Rectal smooth muscle tissue (tissue), 1 donor: ENCODE data around the gene SERPINE2.

Experiments
- H3K27ac ChIP-seq: one replicate; pipeline ENCODE4 v1.7.0; 2013; ENCODE audit warnings: low read depth, low read length, inconsistent platforms
- H3K27me3 ChIP-seq: one replicate; pipeline ENCODE4 v1.7.0; 2013; ENCODE audit warnings: low read length; ENCODE audit not compliant: control insufficient read depth, insufficient read depth
- H3K36me3 ChIP-seq: one replicate; pipeline ENCODE4 v1.7.0; 2013; ENCODE audit warnings: low read length; ENCODE audit not compliant: control insufficient read depth, insufficient read depth
- H3K4me1 ChIP-seq: one replicate; pipeline ENCODE4 v1.7.0; 2013; ENCODE audit warnings: low read length; ENCODE audit not compliant: control insufficient read depth, insufficient read depth
- H3K4me3 ChIP-seq: one replicate; pipeline ENCODE4 v1.7.0; 2013; ENCODE audit warnings: low read length
- H3K9ac ChIP-seq: one replicate; pipeline ENCODE4 v1.7.0; 2013; ENCODE audit warnings: low read length

The SERPINE2 gene

GRCh38 chr2:224038830-224039079 is 331 bp downstream of the SERPINE2 start:
- Histone ChIP-seq H3K4me3 (peak overlapping the region; percentile 59), H3K4me1 (no peaks in the 10 kb centered on the region), H3K9ac (no peak overlapping the region), H3K27me3 (peaks cover 4% of the 10 kb centered on the region), H3K27ac (no peak overlapping the region), H3K36me3 (no peaks in the 10 kb centered on the region)

GRCh38 chr2:224038049-224038829 is 847 bp downstream of the SERPINE2 start:
- Histone ChIP-seq H3K9ac (no peak overlapping the region), H3K4me3 (peak overlapping the region; percentile 59), H3K36me3 (no peaks in the 10 kb centered on the region), H3K27me3 (peaks cover 4% of the 10 kb centered on the region), H3K27ac (no peak overlapping the region), H3K4me1 (no peaks in the 10 kb centered on the region)

- Histone ChIP-seq H3K36me3 (no peaks in the 10 kb centered on the region), H3K27me3 (peaks cover 4% of the 10 kb centered on the region), H3K27ac (no peak overlapping the region), H3K4me3 (no peak overlapping the region), H3K9ac (no peak overlapping the region), H3K4me1 (no peaks in the 10 kb centered on the region)
These were observed 2.2 kb downstream of the SERPINE2 start for GRCh38 chr2:224036731-224037361.

- Histone ChIP-seq H3K36me3 (no peaks in the 10 kb centered on the region), H3K27ac (no peak overlapping the region), H3K27me3 (peaks cover 4% of the 10 kb centered on the region), H3K9ac (no peak overlapping the region), H3K4me3 (no peak overlapping the region), H3K4me1 (no peaks in the 10 kb centered on the region)
These were observed 5.1 kb downstream of the SERPINE2 start for GRCh38 chr2:224034017-224034416.

- Histone ChIP-seq H3K4me1 (no peaks in the 10 kb centered on the region), H3K27ac (no peak overlapping the region), H3K4me3 (no peak overlapping the region), H3K27me3 (peaks cover 4% of the 10 kb centered on the region), H3K9ac (no peak overlapping the region), H3K36me3 (no peaks in the 10 kb centered on the region)
These were observed 5.5 kb downstream of the SERPINE2 start for GRCh38 chr2:224033601-224034000.

- Histone ChIP-seq H3K4me3 (no peak overlapping the region), H3K27ac (no peak overlapping the region), H3K36me3 (no peaks in the 10 kb centered on the region), H3K9ac (no peak overlapping the region), H3K4me1 (no peaks in the 10 kb centered on the region), H3K27me3 (peaks cover 2% of the 10 kb centered on the region)
These were observed 6.8 kb downstream of the SERPINE2 start for GRCh38 chr2:224032283-224032682.

- Histone ChIP-seq H3K9ac (no peak overlapping the region), H3K27ac (no peak overlapping the region), H3K36me3 (no peaks in the 10 kb centered on the region), H3K4me1 (no peaks in the 10 kb centered on the region), H3K27me3 (no peaks in the 10 kb centered on the region), H3K4me3 (no peak overlapping the region)
These were observed 7.6 kb downstream of the SERPINE2 start for GRCh38 chr2:224031358-224031970.

GRCh38 chr2:224030786-224031185 is 8.3 kb downstream of the SERPINE2 start:
- H3K27ac ChIP-seq, result no peak overlapping the region
- no peaks in the 10 kb centered on the region for H3K4me1 ChIP-seq
- no peak overlapping the region for H3K9ac ChIP-seq

GRCh38 chr2:224029876-224030275 is 9.2 kb downstream of the SERPINE2 start:
- Histone ChIP-seq H3K4me3 (no peak overlapping the region), H3K4me1 (no peaks in the 10 kb centered on the region), H3K27ac (no peak overlapping the region), H3K36me3 (no peaks in the 10 kb centered on the region), H3K9ac (no peak overlapping the region), H3K27me3 (no peaks in the 10 kb centered on the region)

More at GRCh38 chr2:224030786-224031185, 8.3 kb downstream of the SERPINE2 start:
- no peaks in the 10 kb centered on the region for H3K36me3 ChIP-seq
- H3K4me3 ChIP-seq, result no peak overlapping the region
- H3K27me3 ChIP-seq, result no peaks in the 10 kb centered on the region

GRCh38 chr2:224027931-224028330 is 11.2 kb downstream of the SERPINE2 start:
- Histone ChIP-seq H3K27me3 (no peaks in the 10 kb centered on the region), H3K9ac (no peak overlapping the region), H3K27ac (no peak overlapping the region), H3K36me3 (no peaks in the 10 kb centered on the region), H3K4me3 (no peak overlapping the region), H3K4me1 (no peaks in the 10 kb centered on the region)

GRCh38 chr2:224027070-224027469 is 12.0 kb downstream of the SERPINE2 start:
- Histone ChIP-seq H3K4me1 (no peaks in the 10 kb centered on the region), H3K4me3 (no peak overlapping the region), H3K36me3 (no peaks in the 10 kb centered on the region), H3K27me3 (no peaks in the 10 kb centered on the region), H3K9ac (no peak overlapping the region), H3K27ac (no peak overlapping the region)

- no peak overlapping the region for H3K27ac ChIP-seq
- H3K9ac ChIP-seq, result no peak overlapping the region
These were observed 13.2 kb downstream of the SERPINE2 start for GRCh38 chr2:224025874-224026273.

GRCh38 chr2:224024270-224024669 is 14.8 kb downstream of the SERPINE2 start:
- no peaks in the 10 kb centered on the region for H3K27me3 ChIP-seq
- no peak overlapping the region for H3K9ac ChIP-seq
- no peaks in the 10 kb centered on the region for H3K36me3 ChIP-seq
- H3K4me3 ChIP-seq, result no peak overlapping the region
- H3K27ac ChIP-seq, result no peak overlapping the region
- no peaks in the 10 kb centered on the region for H3K4me1 ChIP-seq

More at GRCh38 chr2:224025874-224026273, 13.2 kb downstream of the SERPINE2 start:
- no peaks in the 10 kb centered on the region for H3K27me3 ChIP-seq
- H3K4me1 ChIP-seq, result no peaks in the 10 kb centered on the region
- H3K4me3 ChIP-seq, result no peak overlapping the region
- H3K36me3 ChIP-seq, result no peaks in the 10 kb centered on the region
